HG03378 (cell line): ENCODE data around the gene MAP4K5.

Experiments used
- ATAC-seq: cut with Tn5 transposase; IDR thresholded peaks from one replicate; pipeline ENCODE4 v1.9.1; 2021; ENCODE audit warnings: mild to moderate bottlenecking, moderate library complexity; ENCODE audit not compliant: unreplicated experiment

The MAP4K5 gene

DNA sequence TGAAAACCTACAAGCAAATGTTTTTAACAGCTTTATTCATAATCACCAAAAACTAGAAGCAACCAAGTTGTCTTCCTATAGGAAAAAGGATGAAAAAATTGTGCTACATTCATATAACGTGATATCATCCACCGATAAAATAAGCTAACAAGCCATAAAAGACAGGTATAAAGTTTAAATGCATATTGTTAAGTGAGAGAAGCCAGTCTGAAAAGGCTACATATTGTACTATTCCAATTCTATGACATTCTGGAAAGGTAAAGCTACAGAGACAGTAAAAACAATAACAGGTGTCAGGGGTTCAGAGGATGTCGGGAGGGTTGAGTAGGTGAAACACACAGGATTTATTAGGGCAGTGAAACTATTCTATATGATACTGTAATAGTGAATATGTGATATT lies 158.4 kb downstream of the MAP4K5 start:
- ATAC-seq: no peak

DNA sequence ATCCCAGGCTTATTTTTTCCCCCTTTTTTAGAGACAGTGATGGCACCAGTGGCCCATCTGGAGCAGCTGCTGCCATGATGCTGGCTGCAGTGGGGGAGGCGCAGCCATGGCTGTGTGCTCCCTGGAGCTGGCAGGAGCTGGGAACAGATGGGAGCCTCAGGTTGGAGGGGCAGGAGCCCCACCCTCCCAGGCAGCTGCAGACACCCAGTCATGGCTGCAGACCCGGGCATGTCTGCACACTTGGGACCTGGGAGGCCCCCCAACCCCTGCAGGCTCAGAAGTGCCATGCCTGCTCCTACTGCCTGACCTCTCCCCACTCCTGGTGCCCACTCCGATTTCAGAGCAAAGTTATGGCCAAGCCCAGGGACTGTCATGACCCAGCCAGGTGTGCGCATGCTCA lies 160.8 kb downstream of the MAP4K5 start:
- no peak for ATAC-seq
